ENCODE data around the gene PRSS50.

PRSS50 gene

DNA sequence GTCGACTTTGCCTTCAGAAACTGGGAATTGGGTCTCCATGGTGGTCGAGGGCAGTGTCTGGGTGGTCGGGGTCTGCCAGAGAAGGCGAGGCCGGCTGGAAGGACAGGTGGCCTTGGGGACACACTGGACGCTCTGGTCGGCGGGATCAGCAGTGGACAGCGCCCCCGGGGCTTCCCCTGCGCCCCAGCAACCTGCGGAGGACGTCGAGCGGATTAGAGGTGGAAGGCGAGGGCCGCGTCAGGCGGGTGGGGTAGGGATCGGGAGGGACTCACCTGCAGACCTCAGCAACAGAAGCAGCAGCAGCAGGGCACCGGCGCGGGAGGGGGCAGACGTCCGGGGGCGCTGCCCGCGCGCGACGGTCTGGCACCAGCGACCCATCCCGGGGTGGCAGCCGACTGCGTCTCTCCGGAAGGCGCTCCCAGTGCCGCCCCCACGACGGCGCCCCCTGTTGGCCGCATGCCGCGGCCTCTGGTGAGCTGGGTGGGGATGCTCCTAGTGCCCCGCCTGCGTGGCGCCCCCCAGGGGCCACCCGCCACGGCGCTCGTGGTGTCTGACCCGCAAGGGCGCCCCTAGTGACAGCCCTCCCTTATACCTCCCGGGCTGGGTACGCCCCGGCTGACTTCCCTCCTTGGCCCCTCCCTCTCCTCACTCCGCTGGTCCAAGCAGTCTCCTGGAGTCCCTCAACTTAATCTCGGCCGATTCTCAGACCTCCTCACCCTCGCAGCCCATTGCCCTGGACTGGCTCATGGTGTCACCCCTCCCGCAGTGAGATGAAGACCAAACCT lies at the start of gene PRSS50:
PRSS50 (minus strand) TSS at position 423 of the 785 bp plus-strand sequence; CDS start at position 378, 45 bp downstream.
- Histone ChIP-seq H3K4me2 (ENCODE audit: insufficient read depth, low read length) (no peak within 1 kb of the TSS), H2AFZ (ENCODE audit: low read depth, low read length) (no peak within 1 kb of the TSS), H4K20me1 (ENCODE audit: insufficient read depth, low read length) (no peaks in the 10 kb centered on the region), H3K27me3 (ENCODE audit: insufficient read depth, low read length, poor library complexity) (no peaks in the 10 kb centered on the region), H3K36me3 (ENCODE audit: insufficient read depth, low read length) (no peaks in the 10 kb centered on the region), H3K4me3 (ENCODE audit: low read depth in 1 of 2, low read length in 2 of 2) (no peak within 1 kb of the TSS), H3K9ac (ENCODE audit: low read depth, low read length) (no peak within 1 kb of the TSS), H3K9me3 (ENCODE audit: insufficient read depth, low read length, severe bottlenecking) (no peaks in the 10 kb centered on the region), H3K27ac (ENCODE audit: low read length) (no peak within 1 kb of the TSS), H3K4me1 (ENCODE audit: insufficient read depth, low read length) (no peaks in the 10 kb centered on the region), H3K79me2 (ENCODE audit: insufficient read depth, low read length) (no peaks in the 10 kb centered on the region)
- TF ChIP-seq, protein P1, sequence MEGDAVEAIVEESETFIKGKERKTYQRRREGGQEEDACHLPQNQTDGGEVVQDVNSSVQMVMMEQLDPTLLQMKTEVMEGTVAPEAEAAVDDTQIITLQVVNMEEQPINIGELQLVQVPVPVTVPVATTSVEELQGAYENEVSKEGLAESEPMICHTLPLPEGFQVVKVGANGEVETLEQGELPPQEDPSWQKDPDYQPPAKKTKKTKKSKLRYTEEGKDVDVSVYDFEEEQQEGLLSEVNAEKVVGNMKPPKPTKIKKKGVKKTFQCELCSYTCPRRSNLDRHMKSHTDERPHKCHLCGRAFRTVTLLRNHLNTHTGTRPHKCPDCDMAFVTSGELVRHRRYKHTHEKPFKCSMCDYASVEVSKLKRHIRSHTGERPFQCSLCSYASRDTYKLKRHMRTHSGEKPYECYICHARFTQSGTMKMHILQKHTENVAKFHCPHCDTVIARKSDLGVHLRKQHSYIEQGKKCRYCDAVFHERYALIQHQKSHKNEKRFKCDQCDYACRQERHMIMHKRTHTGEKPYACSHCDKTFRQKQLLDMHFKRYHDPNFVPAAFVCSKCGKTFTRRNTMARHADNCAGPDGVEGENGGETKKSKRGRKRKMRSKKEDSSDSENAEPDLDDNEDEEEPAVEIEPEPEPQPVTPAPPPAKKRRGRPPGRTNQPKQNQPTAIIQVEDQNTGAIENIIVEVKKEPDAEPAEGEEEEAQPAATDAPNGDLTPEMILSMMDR (IDR thresholded peaks at IDR 0.05; ENCODE audit: borderline replicate concordance, extremely low read depth, low read length, poor library complexity, severe bottlenecking), result peak; percentile 41
- TF ChIP-seq EZH2 (IDR thresholded peaks at IDR 0.05; ENCODE audit: borderline replicate concordance, low read depth, low read length, severe bottlenecking), result no peak
- ATAC-seq (ENCODE audit: insufficient read depth, low read depth), result no peak
- peak; percentile 12 for DNase-seq

DNA sequence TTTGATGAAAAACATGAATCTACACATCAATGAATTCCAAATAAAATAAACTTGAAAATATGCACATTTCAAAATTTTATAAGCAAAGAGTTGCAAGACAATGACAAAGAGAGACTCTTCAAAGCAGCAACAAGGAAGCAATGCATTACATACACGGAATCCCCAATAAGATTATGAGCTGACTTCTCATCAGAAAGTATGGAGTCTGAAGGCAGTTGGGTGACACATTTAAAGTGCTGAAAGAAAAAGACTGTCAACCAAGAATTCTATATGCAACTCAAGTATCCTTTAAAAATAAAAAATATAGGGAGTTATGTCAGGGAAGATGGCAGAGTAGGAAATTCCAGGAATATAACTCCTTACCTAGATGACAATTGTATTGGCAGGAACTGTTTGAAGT lies 46.5 kb upstream of the PRSS50 start:
- Histone ChIP-seq H3K9me3 (ENCODE audit: insufficient read depth, low read length, severe bottlenecking) (peaks cover 24% of the 10 kb centered on the region), H3K79me2 (ENCODE audit: insufficient read depth, low read length) (no peaks in the 10 kb centered on the region), H3K4me1 (ENCODE audit: insufficient read depth, low read length) (no peaks in the 10 kb centered on the region), H4K20me1 (ENCODE audit: insufficient read depth, low read length) (no peaks in the 10 kb centered on the region), H3K27me3 (ENCODE audit: insufficient read depth, low read length, poor library complexity) (no peaks in the 10 kb centered on the region), H3K4me2 (ENCODE audit: insufficient read depth, low read length) (no peak overlapping the region), H3K36me3 (ENCODE audit: insufficient read depth, low read length) (no peaks in the 10 kb centered on the region), H3K9ac (ENCODE audit: low read depth, low read length) (no peak overlapping the region), H3K27ac (ENCODE audit: low read length) (no peak overlapping the region), H3K4me3 (ENCODE audit: low read depth in 1 of 2, low read length in 2 of 2) (no peak overlapping the region), H2AFZ (ENCODE audit: low read depth, low read length) (no peak overlapping the region)
- ATAC-seq (ENCODE audit: insufficient read depth, low read depth) (no peak), DNase-seq (no peak)
- TF ChIP-seq, protein P1 (IDR thresholded peaks at IDR 0.05; ENCODE audit: borderline replicate concordance, extremely low read depth, low read length, poor library complexity, severe bottlenecking), result no peak

DNA sequence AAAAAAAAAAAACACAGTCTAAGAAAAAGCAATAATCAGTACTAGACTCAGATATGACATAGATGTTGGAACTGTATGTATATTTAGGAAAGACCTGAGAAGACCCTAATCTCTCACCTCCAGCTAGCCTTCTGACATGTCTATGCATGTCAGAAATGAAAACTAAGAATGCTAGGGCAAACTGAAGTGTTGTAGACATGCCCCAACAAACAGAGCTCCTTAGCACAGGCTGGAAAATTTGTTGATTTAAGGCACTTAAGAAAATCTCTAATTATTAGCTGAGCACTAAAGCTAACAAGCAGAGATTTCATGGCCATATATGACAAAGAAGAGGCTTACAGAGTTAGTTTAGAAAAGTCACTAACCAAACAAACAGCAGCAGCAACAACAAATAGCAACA lies 45.5 kb upstream of the PRSS50 start:
- Histone ChIP-seq H4K20me1 (ENCODE audit: insufficient read depth, low read length) (no peaks in the 10 kb centered on the region), H3K27me3 (ENCODE audit: insufficient read depth, low read length, poor library complexity) (no peaks in the 10 kb centered on the region), H3K4me2 (ENCODE audit: insufficient read depth, low read length) (no peak overlapping the region), H3K36me3 (ENCODE audit: insufficient read depth, low read length) (no peaks in the 10 kb centered on the region), H3K27ac (ENCODE audit: low read length) (no peak overlapping the region), H3K4me3 (ENCODE audit: low read depth in 1 of 2, low read length in 2 of 2) (no peak overlapping the region), H3K79me2 (ENCODE audit: insufficient read depth, low read length) (no peaks in the 10 kb centered on the region), H3K9ac (ENCODE audit: low read depth, low read length) (no peak overlapping the region), H2AFZ (ENCODE audit: low read depth, low read length) (no peak overlapping the region), H3K4me1 (ENCODE audit: insufficient read depth, low read length) (no peaks in the 10 kb centered on the region), H3K9me3 (ENCODE audit: insufficient read depth, low read length, severe bottlenecking) (peaks cover 20% of the 10 kb centered on the region)
- no peak for TF ChIP-seq EZH2 (IDR thresholded peaks at IDR 0.05; ENCODE audit: borderline replicate concordance, low read depth, low read length, severe bottlenecking)
- TF ChIP-seq, protein P1 (IDR thresholded peaks at IDR 0.05; ENCODE audit: borderline replicate concordance, extremely low read depth, low read length, poor library complexity, severe bottlenecking), result no peak
- no peak for ATAC-seq (ENCODE audit: insufficient read depth, low read depth)
- no peak for DNase-seq
